GM12875 (cell line): ENCODE measurements around the gene SORCS2.

ENCODE experiments used
- H3K4me3 ChIP-seq: one replicate; pipeline ENCODE4 v1.5.1; 2011; ENCODE audit warnings: low read depth, low read length, control low read depth
- CTCF ChIP-seq: IDR thresholded peaks from 2 replicates; pipeline ENCODE4 v1.5.1; 2011; ENCODE audit warnings: low read depth, mild to moderate bottlenecking, control low read depth, inconsistent platforms, low read length, moderate library complexity, borderline replicate concordance; ENCODE audit not compliant: insufficient read depth

The SORCS2 gene

GRCh38 chr4:7686070-7686870, 493.9 kb downstream of the SORCS2 start:
- H3K4me3 ChIP-seq = no peak overlapping the region
- no peak for TF ChIP-seq CTCF

GRCh38 chr4:7687006-7687405, 494.7 kb downstream of the SORCS2 start:
- no peak overlapping the region for H3K4me3 ChIP-seq
- TF ChIP-seq CTCF = no peak

- H3K4me3 ChIP-seq = no peak overlapping the region
- no peak for TF ChIP-seq CTCF
Measured at GRCh38 chr4:7687796-7688195, 495.5 kb downstream of the SORCS2 start.

- no peak for TF ChIP-seq CTCF
- H3K4me3 ChIP-seq = no peak overlapping the region
Measured at GRCh38 chr4:7689773-7690693, 497.7 kb downstream of the SORCS2 start.

GRCh38 chr4:7691061-7691460, 498.7 kb downstream of the SORCS2 start:
- no peak overlapping the region for H3K4me3 ChIP-seq
- no peak for TF ChIP-seq CTCF

- no peak overlapping the region for H3K4me3 ChIP-seq
- TF ChIP-seq CTCF = no peak
Measured at GRCh38 chr4:7691982-7692381, 499.6 kb downstream of the SORCS2 start.
